Myocyte (in vitro differentiated cells): ENCODE data around the gene HMGXB3. TPM values are rescaled to one million over a fixed set of nuclear protein-coding genes. Genes with fewer than 3 reads are reported as not detected.

Source experiments
- DNase-seq: peaks from one replicate; pipeline ENCODE4 v3.0.0-alpha.2; 2012; ENCODE audit warnings: low read depth
- total RNA-seq: library from RNA; depleted of rRNA; stranded (reverse); fragments of >200 nt; gene quantifications from 2 replicates; pipeline ENCODE4 v1.2.3, GENCODE V29; 2014

The HMGXB3 gene
- total RNA-seq, 1 donor from 2014 or later = 48.1 TPM

- no peak for DNase-seq
These were observed 12.4 kb upstream of the HMGXB3 start for GRCh38 chr5:149988126-149988525.

DNA sequence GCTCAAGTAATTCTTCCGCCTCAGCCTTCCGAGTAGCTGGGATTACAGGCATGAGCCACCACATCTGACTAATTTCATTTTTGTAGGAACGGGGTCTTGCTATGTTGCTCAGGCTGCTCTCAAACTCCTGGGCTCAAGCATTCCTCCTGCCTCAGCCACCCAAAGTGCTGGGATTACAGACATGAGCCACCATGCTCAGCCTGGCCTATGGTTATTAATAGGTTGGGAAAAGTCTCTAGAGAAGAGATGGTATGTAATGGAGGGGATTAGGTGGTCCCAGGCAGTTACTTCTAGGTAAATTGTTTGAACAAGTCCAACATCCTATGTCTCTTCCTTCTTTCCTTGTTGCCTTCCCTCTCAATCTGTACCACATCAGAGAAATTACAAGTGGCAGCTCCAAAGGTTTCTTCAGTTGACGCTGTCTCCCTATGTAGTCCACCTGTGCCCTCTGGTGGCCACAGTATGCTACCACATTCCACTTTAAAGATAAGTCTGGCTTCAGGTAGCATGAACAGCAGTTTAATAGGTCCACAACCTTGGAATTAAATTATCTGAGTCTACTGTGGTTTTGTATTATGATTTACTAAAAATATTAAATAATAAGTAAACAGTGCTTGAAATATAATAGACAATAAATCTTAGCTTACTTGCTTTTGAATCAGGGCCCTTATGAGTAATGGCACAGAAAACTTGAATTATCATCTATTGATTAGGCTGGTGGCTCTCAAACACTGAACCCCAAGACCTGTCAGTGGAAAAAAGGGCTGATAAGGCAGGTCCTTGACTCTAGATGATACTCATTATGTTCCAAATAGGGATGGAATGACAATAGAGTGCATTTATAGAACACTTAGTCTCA, 9.8 kb upstream of the HMGXB3 start:
- peak; percentile 83 for DNase-seq

DNA sequence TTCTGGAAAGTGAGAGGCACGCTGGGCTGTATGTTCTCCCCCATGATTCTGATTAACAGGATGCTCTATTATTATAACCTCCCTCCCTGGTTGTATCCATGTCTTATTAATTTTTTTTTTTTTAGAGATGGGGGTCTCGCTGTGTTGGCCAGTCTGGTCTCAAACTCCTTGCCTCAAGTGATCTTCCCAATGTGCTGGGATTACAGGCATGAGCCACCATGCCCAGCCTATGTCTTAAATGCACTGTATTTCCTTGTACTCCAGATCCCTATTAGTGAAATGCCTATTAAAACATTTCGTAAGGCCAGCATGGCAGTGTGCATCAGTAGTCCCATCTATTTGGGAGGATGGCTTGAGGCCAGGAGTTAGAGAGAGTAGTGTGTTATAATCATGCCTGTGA, 7.1 kb upstream of the HMGXB3 start:
- no peak for DNase-seq

DNA sequence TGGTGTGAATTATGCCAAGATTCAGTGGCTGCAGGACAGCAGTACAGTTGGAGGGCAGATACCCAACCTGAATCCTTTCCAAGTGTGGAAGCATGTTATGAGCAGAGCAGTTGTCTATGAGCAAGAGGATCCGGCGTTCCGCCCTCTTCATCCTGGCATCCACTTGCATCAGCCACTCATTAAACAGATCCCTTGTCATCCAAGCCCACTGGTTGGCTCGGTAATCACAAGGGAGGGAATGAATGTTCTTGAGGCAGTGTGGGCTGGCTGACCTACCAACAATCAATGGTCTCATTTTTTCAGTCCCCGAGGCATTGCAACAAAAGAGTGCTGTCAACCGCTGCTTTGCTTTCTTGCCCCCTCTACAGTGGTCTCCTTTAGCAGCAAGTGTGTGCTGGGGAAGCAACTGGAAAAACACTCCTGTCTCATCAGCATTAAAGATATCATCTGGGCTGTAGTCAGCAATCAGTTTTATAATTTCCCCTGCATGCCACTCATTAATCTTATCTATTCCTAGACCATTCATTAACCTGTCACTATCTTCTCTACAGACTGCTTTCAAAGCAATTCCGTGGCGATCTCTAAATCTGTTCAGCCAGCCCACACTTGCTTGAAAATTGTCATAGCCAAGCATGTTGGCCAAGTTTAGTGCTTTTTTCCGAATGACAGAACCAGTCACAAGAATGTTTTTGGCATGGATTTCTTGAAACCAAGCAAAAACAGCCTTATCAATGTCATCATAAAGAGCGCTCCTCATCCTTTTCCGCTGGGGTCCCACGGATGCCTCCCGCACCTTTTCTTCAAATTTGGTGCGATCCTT, 4.9 kb upstream of the HMGXB3 start:
- no peak for DNase-seq

DNA sequence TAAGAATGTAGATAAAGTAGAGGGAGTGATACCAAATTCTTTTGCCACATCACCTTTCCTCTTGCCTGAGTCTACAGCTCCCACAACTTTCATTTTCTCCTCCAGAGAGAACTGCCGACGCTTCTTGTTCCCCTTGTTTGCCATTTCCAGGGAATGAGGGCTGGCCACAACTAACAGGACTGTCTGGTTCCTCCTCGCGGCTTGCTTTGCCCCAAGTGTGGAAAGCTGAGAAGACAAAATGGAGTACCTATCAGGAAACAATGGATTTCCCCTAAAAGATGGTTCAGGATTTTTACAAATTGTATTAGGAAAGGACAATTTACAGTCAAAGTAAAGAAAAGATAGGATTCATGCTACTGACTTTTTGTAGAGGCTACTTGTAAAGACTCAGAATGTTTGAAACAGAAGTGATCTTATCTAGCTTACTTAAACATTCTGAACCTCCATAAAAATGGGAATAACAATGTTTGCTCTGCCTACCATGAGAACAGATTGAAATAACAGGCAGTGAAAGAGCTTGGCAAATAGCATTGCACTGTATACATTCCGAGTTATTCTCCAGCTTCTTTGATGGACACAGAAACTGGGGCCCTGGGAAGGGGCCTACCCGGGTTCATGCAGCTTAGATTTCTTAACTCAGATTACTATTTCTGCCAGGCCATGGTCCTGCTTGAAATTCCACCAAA, 4.2 kb upstream of the HMGXB3 start:
- DNase-seq = no peak

DNA sequence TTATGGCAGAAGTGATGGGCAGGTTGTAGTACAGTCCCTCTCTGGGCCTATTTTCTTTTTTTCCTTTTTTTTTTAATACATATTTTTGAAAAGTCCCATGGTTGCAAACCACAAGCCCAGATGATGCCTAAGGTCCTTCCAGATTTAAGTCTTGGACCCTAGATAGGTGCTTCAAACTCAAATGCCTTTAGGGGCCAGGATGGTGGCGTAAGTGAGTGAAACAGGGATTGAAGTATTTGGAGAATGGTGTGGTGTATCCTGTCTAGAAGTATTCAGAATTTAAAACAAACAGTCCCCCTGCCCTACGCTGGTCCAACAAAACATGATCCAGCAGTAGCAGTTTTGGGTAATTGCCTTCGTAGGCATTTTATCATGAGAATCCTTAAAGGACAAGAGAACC, 2.3 kb upstream of the HMGXB3 start:
- DNase-seq = no peak

DNA sequence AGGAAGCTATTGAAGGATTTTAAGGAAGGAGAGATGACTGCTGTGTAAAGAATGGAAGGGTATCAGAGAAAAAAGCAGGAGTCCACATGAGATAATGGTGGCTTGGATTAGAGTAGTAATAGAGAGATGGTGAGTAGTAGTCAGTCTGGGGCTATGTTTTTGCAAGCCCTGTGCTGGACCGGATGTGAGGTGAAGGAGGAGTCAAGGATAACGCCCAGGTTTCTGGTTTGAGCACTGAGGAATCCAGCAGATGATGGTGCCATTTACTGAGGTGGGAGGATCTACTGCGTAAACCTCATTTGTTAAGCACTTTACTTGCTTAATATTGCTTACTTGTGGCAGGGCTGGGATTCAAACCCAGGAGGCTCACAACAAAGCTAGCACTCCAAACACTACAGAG, 1.2 kb upstream of the HMGXB3 start:
- no peak for DNase-seq

- no peak for DNase-seq
These were observed 678 bp upstream of the HMGXB3 start for GRCh38 chr5:149999866-150000255.

DNA sequence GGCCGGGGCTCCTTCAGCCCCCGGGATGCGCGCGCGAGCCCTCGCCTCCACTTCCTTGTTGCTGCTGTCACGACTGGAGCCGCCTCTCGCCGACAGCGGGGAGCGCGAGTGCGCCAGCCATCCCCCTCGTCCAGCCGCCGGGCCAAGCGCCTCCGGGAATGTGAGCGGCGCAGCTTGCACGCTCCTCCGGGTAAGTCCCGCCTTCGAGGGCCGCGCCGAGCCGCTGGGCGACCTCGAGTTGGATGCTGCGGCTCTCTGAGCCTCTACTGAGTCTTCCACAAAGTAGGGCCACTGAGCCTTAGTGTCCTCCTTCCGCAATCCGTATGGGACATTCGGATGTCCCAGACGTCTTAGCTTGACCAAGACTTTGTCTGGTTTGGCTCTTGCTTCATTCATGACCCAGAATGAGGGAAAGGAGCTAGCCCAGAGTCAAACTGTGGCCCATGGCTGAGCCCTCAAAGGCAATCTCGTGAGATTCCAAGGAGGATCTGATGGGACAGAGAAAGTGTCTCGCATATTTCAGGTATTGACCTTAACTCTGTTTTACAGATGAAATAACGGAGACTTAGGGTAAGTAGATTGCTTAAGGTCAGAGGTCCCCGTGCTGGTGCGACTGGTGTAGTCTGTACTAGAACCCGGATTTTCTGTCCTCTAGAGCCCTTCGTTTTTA, 586 bp downstream of the HMGXB3 start:
- peak; percentile 47 for DNase-seq

GRCh38 chr5:150001660-150002486, 1.3 kb downstream of the HMGXB3 start:
- peak; percentile 64 for DNase-seq

DNA sequence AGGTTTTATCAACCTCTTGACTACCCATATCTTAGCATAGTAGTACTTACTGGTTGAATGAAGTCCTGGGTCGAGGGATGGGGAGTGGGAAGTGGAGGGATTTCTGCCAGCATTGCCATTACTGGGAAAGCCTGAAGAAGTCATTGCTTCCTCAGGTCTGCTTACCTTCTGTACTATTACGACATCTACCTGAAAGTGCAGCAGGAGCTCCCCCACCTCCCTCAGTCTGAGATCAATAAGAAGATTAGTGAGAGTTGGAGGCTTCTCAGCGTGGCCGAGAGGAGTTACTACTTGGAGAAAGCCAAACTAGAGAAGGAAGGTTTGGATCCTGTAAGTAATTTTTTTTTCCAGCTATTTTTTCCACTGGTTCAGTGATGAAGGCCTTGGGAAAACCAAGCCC, 5.8 kb downstream of the HMGXB3 start:
- no peak for DNase-seq

DNA sequence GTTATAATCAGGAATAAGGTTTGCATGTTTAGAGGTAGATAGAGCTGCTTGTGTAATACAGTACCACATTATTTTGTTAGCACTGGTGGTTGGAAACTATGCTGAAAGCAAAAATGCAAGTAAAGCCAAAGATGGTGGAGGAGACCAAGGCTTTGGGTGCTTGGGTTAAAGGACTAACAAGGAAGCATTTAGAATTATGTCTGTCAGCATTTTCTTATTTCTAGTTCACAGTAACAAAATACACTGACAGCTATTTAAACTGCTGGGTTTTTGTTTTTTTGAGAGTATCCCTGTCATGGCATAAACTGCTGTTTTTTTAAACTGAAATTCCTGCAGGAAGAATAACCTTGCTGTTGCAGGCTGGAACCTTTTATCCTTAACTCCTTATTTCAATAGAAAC, 6.5 kb downstream of the HMGXB3 start:
- no peak for DNase-seq

DNA sequence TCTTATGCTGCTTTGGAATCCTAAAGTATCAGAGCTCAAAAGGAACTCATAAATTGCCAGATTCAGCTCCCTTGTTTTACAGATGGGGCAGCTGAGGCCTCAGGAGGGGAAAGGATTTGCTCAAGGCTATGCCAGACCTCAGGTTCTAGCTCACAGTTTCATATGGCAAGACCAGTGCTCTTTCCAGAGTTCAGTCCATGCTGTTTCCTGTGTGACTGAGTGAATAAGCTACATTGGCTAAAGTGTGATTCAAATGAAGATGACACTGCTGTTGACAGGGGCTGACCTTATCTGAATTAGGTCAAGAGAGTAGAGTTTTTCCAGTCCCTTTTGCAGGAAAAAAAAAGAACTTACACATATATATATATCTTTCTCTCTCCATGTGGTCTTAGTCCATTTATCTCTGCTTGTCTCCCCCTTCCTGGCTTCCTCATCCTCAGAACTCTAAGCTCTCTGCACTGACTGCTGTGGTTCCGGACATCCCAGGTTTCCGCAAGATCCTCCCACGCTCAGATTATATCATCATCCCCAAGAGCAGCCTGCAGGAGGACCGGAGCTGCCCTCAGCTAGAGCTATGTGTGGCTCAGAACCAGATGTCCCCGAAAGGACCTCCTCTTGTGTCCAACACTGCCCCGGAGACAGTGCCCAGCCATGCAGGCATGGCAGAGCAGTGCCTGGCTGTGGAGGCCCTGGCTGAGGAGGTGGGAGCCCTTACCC, 9.3 kb downstream of the HMGXB3 start:
- no peak for DNase-seq

GRCh38 chr5:150013931-150014330, 13.4 kb downstream of the HMGXB3 start:
- no peak for DNase-seq

GRCh38 chr5:150014456-150014855, 13.9 kb downstream of the HMGXB3 start:
- no peak for DNase-seq

GRCh38 chr5:150015415-150015814, 14.9 kb downstream of the HMGXB3 start:
- DNase-seq = no peak

GRCh38 chr5:150016537-150016936, 16.0 kb downstream of the HMGXB3 start:
- no peak for DNase-seq

DNA sequence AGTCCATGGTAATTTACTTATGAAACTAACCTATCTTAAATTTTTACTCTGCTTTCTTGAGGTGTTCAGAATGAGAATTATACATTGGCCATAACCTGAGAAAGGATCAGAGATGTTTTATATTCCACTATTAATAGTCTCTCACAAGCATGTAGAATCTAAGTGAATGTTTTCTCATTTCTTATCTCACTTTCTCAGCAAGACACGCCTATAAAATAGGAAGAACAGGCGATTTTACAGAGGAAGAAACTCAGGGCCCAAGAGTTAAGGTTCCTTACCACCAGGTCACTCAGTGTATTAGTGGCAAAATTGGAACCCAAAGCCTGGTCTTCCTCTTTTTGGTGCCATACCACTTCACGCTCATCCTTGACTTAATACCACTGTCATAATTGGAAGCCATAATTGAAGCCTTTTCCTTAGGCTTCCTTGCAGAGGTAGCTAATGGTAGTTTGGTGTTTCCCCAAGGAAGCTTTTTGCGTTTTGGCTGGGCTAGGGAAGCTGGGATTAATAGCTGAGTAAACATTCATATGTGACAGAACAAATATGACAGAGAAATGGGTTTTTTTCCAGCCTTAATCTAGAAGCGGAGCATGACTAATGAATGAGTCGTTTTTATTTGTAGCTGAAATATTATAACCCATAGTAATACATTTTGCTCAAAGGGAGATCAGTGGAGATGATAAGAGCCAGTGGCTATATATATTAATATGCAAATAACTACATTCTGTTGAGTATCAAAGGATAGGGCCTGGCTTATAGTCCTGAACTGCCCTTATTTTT, 16.9 kb downstream of the HMGXB3 start:
- no peak for DNase-seq

DNA sequence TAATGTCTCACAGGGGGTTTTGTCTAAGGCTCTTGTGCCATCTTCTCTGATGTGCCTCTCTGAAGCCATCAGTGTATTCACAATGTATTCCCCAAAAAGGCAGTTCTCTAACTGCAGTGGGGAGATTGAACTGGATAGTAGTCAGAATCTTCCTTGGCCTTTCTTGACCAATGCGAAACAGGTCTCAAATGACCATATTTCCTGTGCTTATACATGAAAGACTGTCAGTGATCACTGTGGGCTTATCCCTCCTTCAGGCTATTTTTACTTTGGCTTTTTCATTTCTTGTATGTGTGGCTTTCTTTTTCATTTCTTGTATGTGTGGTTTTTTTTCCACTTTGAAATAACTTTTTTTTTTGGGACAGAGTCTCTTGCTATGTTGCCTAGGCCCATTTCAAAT, 19.7 kb downstream of the HMGXB3 start:
- no peak for DNase-seq
